NCI-H446 (cell line): Measurements from ENCODE around the gene RAB11FIP4.
A peak's percentile ranks its signal among the peaks of the same experiment; 100 is the strongest.

Experiments
- DNase-seq, 2 experiments: peaks; one replicate each; lab custom pipeline; 2025; lab: John Stamatoyannopoulos, UW

Gene RAB11FIP4

GRCh38 chr17:31459716-31460115 is 68.2 kb downstream of the RAB11FIP4 start:
- DNase-seq: no peak

GRCh38 chr17:31460226-31460721 is 68.8 kb downstream of the RAB11FIP4 start:
- no peak for DNase-seq

- DNase-seq: no peak
These were observed 69.8 kb downstream of the RAB11FIP4 start for GRCh38 chr17:31461227-31461810.

- peak in 1 of 2 experiments; percentile 6 for DNase-seq
These were observed 70.8 kb downstream of the RAB11FIP4 start for GRCh38 chr17:31462261-31462660.

GRCh38 chr17:31466096-31466760 is 74.8 kb downstream of the RAB11FIP4 start:
- DNase-seq: no peak

- no peak for DNase-seq
These were observed 76.2 kb downstream of the RAB11FIP4 start for GRCh38 chr17:31467502-31468256.

- no peak for DNase-seq
These were observed 78.5 kb downstream of the RAB11FIP4 start for GRCh38 chr17:31469959-31470358.

- no peak for DNase-seq
These were observed 79.1 kb downstream of the RAB11FIP4 start for GRCh38 chr17:31470592-31470991.

- DNase-seq: no peak
These were observed 80.7 kb downstream of the RAB11FIP4 start for GRCh38 chr17:31472137-31472536.

GRCh38 chr17:31475378-31476162 is 84.1 kb downstream of the RAB11FIP4 start:
- no peak for DNase-seq

GRCh38 chr17:31476525-31477416 is 85.3 kb downstream of the RAB11FIP4 start:
- no peak for DNase-seq

GRCh38 chr17:31477417-31478055 is 86.1 kb downstream of the RAB11FIP4 start:
- no peak for DNase-seq

GRCh38 chr17:31479062-31479408 is 87.6 kb downstream of the RAB11FIP4 start:
- no peak for DNase-seq

- DNase-seq: no peak
These were observed 88.0 kb downstream of the RAB11FIP4 start for GRCh38 chr17:31479524-31479923.

- DNase-seq: no peak
These were observed 88.6 kb downstream of the RAB11FIP4 start for GRCh38 chr17:31480067-31480466.

GRCh38 chr17:31480904-31481782 is 89.7 kb downstream of the RAB11FIP4 start:
- DNase-seq: no peak

GRCh38 chr17:31481783-31482081 is 90.3 kb downstream of the RAB11FIP4 start:
- no peak for DNase-seq

- DNase-seq: no peak
These were observed 93.3 kb downstream of the RAB11FIP4 start for GRCh38 chr17:31484821-31485220.

GRCh38 chr17:31486351-31487062 is 95.0 kb downstream of the RAB11FIP4 start:
- DNase-seq: no peak
